NCI-H82 (cell line): ENCODE data around the gene PMEL.

Experiments
- DNase-seq: peaks from one replicate; lab custom pipeline; 2025; lab: John Stamatoyannopoulos, UW

PMEL gene

GRCh38 chr12:55942055-55942454 is 23.8 kb downstream of the PMEL start:
- DNase-seq, result no peak

- peak; percentile 89 for DNase-seq
Measured at GRCh38 chr12:55940065-55940732, 25.6 kb downstream of the PMEL start.

DNA sequence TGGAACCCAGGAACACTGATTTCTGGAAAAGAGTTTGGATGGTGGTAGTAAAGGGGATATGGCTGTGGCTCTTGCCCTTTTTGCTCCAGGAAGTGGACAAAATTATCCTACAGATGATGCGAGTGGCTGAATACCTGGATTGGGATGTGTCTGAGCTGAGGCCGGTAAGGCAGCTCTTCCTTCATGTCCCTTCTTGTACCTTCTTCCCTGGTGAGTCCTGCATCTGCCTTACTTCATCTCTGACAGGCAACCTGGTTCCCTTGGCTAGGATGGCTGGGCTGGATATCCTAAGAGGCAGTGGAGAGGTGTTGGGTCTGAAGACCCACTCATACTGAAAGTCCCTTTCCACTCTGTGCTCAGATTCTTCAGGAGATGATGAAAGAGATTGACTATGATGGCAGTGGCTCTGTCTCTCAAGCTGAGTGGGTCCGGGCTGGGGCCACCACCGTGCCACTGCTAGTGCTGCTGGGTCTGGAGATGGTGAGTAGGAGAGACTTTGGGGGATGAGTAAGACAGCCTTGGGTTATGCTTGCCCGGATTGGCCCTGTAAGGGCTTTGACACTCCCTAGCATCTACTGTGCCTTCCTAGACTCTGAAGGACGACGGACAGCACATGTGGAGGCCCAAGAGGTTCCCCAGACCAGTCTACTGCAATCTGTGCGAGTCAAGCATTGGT is 26.9 kb downstream of the PMEL start:
- DNase-seq, result no peak

- no peak for DNase-seq
Measured at GRCh38 chr12:55937981-55938380, 27.9 kb downstream of the PMEL start.

GRCh38 chr12:55935738-55936151 is 30.1 kb downstream of the PMEL start:
- no peak for DNase-seq

GRCh38 chr12:55934773-55935172 is 31.1 kb downstream of the PMEL start:
- peak; percentile 35 for DNase-seq

GRCh38 chr12:55933799-55934742 is 31.8 kb downstream of the PMEL start:
- peak; percentile 65 for DNase-seq

- no peak for DNase-seq
Measured at GRCh38 chr12:55933169-55933798, 32.6 kb downstream of the PMEL start.

DNA sequence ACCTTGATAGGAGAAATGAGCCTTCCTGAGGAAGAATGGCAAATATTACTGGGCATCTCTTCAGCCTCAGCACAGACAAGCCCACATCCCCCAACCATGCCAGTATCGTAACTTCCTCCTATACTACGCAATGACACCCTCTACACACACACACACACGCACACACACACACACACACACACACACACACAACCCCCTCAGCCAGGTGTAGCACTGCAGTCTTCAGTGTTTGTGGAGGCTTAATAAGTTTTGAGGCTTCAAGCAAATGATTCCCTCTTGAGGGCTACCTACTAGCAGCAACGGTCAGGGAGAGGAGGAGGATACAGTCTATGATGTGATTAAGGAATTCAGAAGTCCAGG is 33.3 kb downstream of the PMEL start:
- no peak for DNase-seq

GRCh38 chr12:55931780-55932550 is 33.9 kb downstream of the PMEL start:
- peak; percentile 52 for DNase-seq

DNA sequence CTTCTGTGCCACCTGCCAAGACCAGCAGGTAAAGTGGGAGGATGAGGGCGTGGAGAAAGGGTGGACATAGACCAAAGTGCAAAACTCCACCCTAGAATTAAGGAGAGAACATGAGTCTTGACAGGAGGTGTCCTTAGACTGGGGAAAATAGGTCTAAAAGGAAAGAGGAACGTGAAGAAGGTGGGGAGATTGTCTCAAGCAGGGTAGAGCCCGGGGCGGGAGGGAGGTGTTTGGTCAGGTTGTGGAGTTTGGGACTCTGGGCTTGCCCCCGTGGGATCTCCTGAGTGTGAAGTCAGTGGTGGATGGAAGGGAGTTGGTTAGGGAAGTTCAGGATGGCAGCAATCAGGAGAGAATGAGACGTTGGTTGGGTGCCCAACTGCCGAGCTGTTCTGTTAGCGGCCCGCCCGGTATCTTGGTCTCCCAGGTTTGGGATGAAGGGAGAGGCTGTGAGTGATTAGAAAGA is 34.5 kb downstream of the PMEL start:
- DNase-seq, result no peak

DNA sequence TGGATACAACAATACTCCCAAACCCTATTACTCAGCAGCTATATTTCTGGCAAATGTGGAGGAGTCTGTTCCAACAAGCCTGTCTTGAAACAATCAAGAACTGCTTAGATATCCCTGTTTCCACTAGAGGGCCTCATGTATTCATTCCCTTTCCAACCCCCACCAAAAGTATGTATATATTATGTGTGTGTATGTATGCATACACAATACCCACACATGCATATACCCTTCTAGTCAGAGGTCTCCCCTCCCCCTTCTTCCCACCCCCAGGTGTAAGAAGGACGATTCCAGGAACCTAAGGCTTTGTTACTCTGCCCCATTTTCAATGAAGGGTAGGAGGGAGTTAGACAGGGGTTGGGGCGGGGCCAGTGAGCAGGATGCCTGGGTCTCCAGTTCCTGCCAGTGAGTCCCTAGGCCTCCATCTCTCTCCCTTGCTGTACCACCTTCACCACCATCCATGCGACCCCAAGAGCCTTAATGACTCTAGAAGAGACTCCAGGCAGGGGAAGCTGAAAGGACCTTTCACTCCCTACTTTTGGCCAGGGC is 35.0 kb downstream of the PMEL start, which contains the start of gene DGKA:
Gene DGKA, plus strand, starts transcription at position 392 of the 546 bp plus-strand sequence. CDS start 5,342 bp downstream, outside the sequence.
- peak; percentile 70 for DNase-seq

GRCh38 chr12:55929306-55929791 is 36.5 kb downstream of the PMEL start:
- no peak for DNase-seq

GRCh38 chr12:55927588-55928502 is 38.0 kb downstream of the PMEL start, which contains the start of gene PYM1:
PYM1 (minus strand) TSS chr12:55927894; CDS start chr12:55927761, 133 bp downstream.
- DNase-seq, result peak; percentile 92

DNA sequence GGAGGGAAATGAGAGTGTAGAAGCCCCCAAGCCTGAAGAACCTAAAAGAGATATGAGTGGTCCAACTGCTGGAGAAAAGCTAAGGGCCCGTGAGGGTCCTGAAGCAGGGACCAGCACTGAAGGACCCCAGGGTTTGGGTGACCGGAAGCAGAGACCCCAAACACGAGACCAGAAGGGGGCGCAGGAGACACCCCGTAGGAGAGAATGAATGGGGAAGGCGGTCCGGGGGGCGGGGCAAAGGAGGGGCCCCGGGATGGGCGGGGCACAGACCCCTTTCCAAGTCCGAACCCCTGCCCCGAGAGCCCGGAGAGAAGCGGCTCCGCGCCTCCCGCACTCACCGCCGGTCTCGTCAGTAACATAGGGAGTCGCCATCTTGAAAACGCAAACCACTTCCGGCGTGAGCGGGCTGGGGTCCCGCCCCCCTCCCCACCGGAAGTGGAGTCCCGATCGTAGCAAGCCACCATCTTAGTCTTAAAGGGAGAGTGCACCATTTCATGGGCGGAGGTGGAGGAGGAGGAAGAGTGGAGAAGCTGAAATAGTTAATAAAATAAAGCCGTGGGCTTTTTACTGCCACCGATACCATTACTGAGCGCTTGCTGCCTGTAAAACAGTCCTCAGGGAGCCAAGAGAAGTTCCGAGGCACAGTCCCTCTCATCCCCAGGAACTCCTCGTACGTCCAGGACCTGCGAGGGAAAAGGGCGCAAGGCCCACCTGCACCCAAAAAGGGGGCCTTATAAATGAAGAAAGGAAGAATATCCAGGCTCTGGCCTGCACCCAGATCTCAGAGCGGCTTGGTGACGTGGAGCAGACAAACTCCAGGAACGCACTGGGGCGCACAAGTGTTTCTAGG is 38.9 kb downstream of the PMEL start:
- peak; percentile 95 for DNase-seq

- DNase-seq, result no peak
Measured at GRCh38 chr12:55925870-55926737, 39.7 kb downstream of the PMEL start.

GRCh38 chr12:55925371-55925770 is 40.5 kb downstream of the PMEL start:
- no peak for DNase-seq
